Measurements from ENCODE around the gene LRRC7.
"Not testable (repeated sequence)": the region's sequence is repeated elsewhere in the genome, so short reads cannot be mapped to it uniquely, and the experiment has no call there.

The LRRC7 gene

GRCh38 chr1:70042090-70042731 lies 474.5 kb downstream of the LRRC7 start:
- no peaks in the 10 kb centered on the region for H3K36me3 ChIP-seq (ENCODE audit: control insufficient read depth, insufficient read depth, low read length)

GRCh38 chr1:70043804-70044203 lies 476.1 kb downstream of the LRRC7 start:
- Histone ChIP-seq H3K27me3 (ENCODE audit: control insufficient read depth, insufficient read depth, low read length) (no peaks in the 10 kb centered on the region), H3K4me1 (ENCODE audit: control insufficient read depth, insufficient read depth, low read length) (peaks cover 3% of the 10 kb centered on the region), H3K36me3 (ENCODE audit: control insufficient read depth, insufficient read depth, low read length) (no peaks in the 10 kb centered on the region), H3K4me3 (ENCODE audit: low read length) (no peak overlapping the region), H3K27ac (ENCODE audit: low read depth, low read length) (no peak overlapping the region), H3K9ac (ENCODE audit: low read length) (no peak overlapping the region)

More at GRCh38 chr1:70042090-70042731, 474.5 kb downstream of the LRRC7 start:
- Histone ChIP-seq H3K27me3 (ENCODE audit: control insufficient read depth, insufficient read depth, low read length) (no peaks in the 10 kb centered on the region), H3K9ac (ENCODE audit: low read length) (no peak overlapping the region), H3K4me1 (ENCODE audit: control insufficient read depth, insufficient read depth, low read length) (peaks cover 3% of the 10 kb centered on the region), H3K27ac (ENCODE audit: low read depth, low read length) (no peak overlapping the region), H3K4me3 (ENCODE audit: low read length) (no peak overlapping the region)

- no peak overlapping the region for H3K9ac ChIP-seq (ENCODE audit: low read length)
- no peak overlapping the region for H3K27ac ChIP-seq (ENCODE audit: low read depth, low read length)
- no peaks in the 10 kb centered on the region for H3K27me3 ChIP-seq (ENCODE audit: control insufficient read depth, insufficient read depth, low read length)
- no peaks in the 10 kb centered on the region for H3K36me3 ChIP-seq (ENCODE audit: control insufficient read depth, insufficient read depth, low read length)
- H3K4me1 ChIP-seq (ENCODE audit: control insufficient read depth, insufficient read depth, low read length) = peaks cover 3% of the 10 kb centered on the region
- H3K4me3 ChIP-seq (ENCODE audit: low read length) = no peak overlapping the region
Measured at GRCh38 chr1:70044832-70045231, 477.1 kb downstream of the LRRC7 start.

GRCh38 chr1:70045581-70045980 lies 477.9 kb downstream of the LRRC7 start:
- H3K4me3 ChIP-seq (ENCODE audit: low read length); H3K27me3 ChIP-seq (ENCODE audit: control insufficient read depth, insufficient read depth, low read length); H3K27ac ChIP-seq (ENCODE audit: low read depth, low read length); H3K36me3 ChIP-seq (ENCODE audit: control insufficient read depth, insufficient read depth, low read length); H3K4me1 ChIP-seq (ENCODE audit: control insufficient read depth, insufficient read depth, low read length); H3K9ac ChIP-seq (ENCODE audit: low read length): not testable (repeated sequence)

GRCh38 chr1:70048336-70049094 lies 480.8 kb downstream of the LRRC7 start:
- Histone ChIP-seq H3K36me3 (ENCODE audit: control insufficient read depth, insufficient read depth, low read length) (no peaks in the 10 kb centered on the region), H3K27ac (ENCODE audit: low read depth, low read length) (no peak overlapping the region), H3K9ac (ENCODE audit: low read length) (no peak overlapping the region), H3K4me1 (ENCODE audit: control insufficient read depth, insufficient read depth, low read length) (peaks cover 3% of the 10 kb centered on the region), H3K4me3 (ENCODE audit: low read length) (no peak overlapping the region), H3K27me3 (ENCODE audit: control insufficient read depth, insufficient read depth, low read length) (no peaks in the 10 kb centered on the region)

GRCh38 chr1:70051926-70052325 lies 484.2 kb downstream of the LRRC7 start:
- Histone ChIP-seq H3K4me3 (ENCODE audit: low read length) (no peak overlapping the region), H3K27ac (ENCODE audit: low read depth, low read length) (no peak overlapping the region), H3K36me3 (ENCODE audit: control insufficient read depth, insufficient read depth, low read length) (no peaks in the 10 kb centered on the region), H3K9ac (ENCODE audit: low read length) (no peak overlapping the region), H3K4me1 (ENCODE audit: control insufficient read depth, insufficient read depth, low read length) (no peaks in the 10 kb centered on the region), H3K27me3 (ENCODE audit: control insufficient read depth, insufficient read depth, low read length) (no peaks in the 10 kb centered on the region)

- Histone ChIP-seq H3K9ac (ENCODE audit: low read length) (no peak overlapping the region), H3K27me3 (ENCODE audit: control insufficient read depth, insufficient read depth, low read length) (no peaks in the 10 kb centered on the region), H3K36me3 (ENCODE audit: control insufficient read depth, insufficient read depth, low read length) (no peaks in the 10 kb centered on the region), H3K27ac (ENCODE audit: low read depth, low read length) (no peak overlapping the region), H3K4me3 (ENCODE audit: low read length) (no peak overlapping the region), H3K4me1 (ENCODE audit: control insufficient read depth, insufficient read depth, low read length) (no peaks in the 10 kb centered on the region)
Measured at GRCh38 chr1:70057500-70057899, 489.8 kb downstream of the LRRC7 start.

GRCh38 chr1:70061231-70061630 lies 493.5 kb downstream of the LRRC7 start:
- Histone ChIP-seq H3K27ac (ENCODE audit: low read depth, low read length) (no peak overlapping the region), H3K4me1 (ENCODE audit: control insufficient read depth, insufficient read depth, low read length) (no peaks in the 10 kb centered on the region), H3K9ac (ENCODE audit: low read length) (no peak overlapping the region), H3K27me3 (ENCODE audit: control insufficient read depth, insufficient read depth, low read length) (no peaks in the 10 kb centered on the region), H3K4me3 (ENCODE audit: low read length) (no peak overlapping the region), H3K36me3 (ENCODE audit: control insufficient read depth, insufficient read depth, low read length) (no peaks in the 10 kb centered on the region)

- Histone ChIP-seq H3K36me3 (ENCODE audit: control insufficient read depth, insufficient read depth, low read length) (no peaks in the 10 kb centered on the region), H3K27me3 (ENCODE audit: control insufficient read depth, insufficient read depth, low read length) (no peaks in the 10 kb centered on the region), H3K4me3 (ENCODE audit: low read length) (no peak overlapping the region), H3K27ac (ENCODE audit: low read depth, low read length) (no peak overlapping the region), H3K4me1 (ENCODE audit: control insufficient read depth, insufficient read depth, low read length) (no peaks in the 10 kb centered on the region), H3K9ac (ENCODE audit: low read length) (no peak overlapping the region)
Measured at GRCh38 chr1:70063861-70064260, 496.1 kb downstream of the LRRC7 start.

- Histone ChIP-seq H3K4me3 (ENCODE audit: low read length) (no peak overlapping the region), H3K9ac (ENCODE audit: low read length) (no peak overlapping the region), H3K36me3 (ENCODE audit: control insufficient read depth, insufficient read depth, low read length) (no peaks in the 10 kb centered on the region), H3K27me3 (ENCODE audit: control insufficient read depth, insufficient read depth, low read length) (no peaks in the 10 kb centered on the region), H3K4me1 (ENCODE audit: control insufficient read depth, insufficient read depth, low read length) (peaks cover 4% of the 10 kb centered on the region), H3K27ac (ENCODE audit: low read depth, low read length) (no peak overlapping the region)
Measured at GRCh38 chr1:70066711-70067110, 499.0 kb downstream of the LRRC7 start.

GRCh38 chr1:70071601-70072000 lies 503.9 kb downstream of the LRRC7 start:
- H3K27ac ChIP-seq (ENCODE audit: low read depth, low read length) = no peak overlapping the region
- H3K4me1 ChIP-seq (ENCODE audit: control insufficient read depth, insufficient read depth, low read length) = peaks cover 4% of the 10 kb centered on the region
- H3K27me3 ChIP-seq (ENCODE audit: control insufficient read depth, insufficient read depth, low read length) = no peaks in the 10 kb centered on the region
- H3K36me3 ChIP-seq (ENCODE audit: control insufficient read depth, insufficient read depth, low read length) = no peaks in the 10 kb centered on the region
- H3K9ac ChIP-seq (ENCODE audit: low read length) = no peak overlapping the region
- no peak overlapping the region for H3K4me3 ChIP-seq (ENCODE audit: low read length)

GRCh38 chr1:70072231-70072751 lies 504.6 kb downstream of the LRRC7 start:
- no peak overlapping the region for H3K27ac ChIP-seq (ENCODE audit: low read depth, low read length)
- no peaks in the 10 kb centered on the region for H3K27me3 ChIP-seq (ENCODE audit: control insufficient read depth, insufficient read depth, low read length)
- no peak overlapping the region for H3K4me3 ChIP-seq (ENCODE audit: low read length)
- H3K9ac ChIP-seq (ENCODE audit: low read length) = no peak overlapping the region
- peaks cover 4% of the 10 kb centered on the region for H3K4me1 ChIP-seq (ENCODE audit: control insufficient read depth, insufficient read depth, low read length)
- H3K36me3 ChIP-seq (ENCODE audit: control insufficient read depth, insufficient read depth, low read length) = no peaks in the 10 kb centered on the region

GRCh38 chr1:70075761-70076160 lies 508.0 kb downstream of the LRRC7 start:
- H3K27me3 ChIP-seq (ENCODE audit: control insufficient read depth, insufficient read depth, low read length) = no peaks in the 10 kb centered on the region
- peaks cover 4% of the 10 kb centered on the region for H3K4me1 ChIP-seq (ENCODE audit: control insufficient read depth, insufficient read depth, low read length)
- no peaks in the 10 kb centered on the region for H3K36me3 ChIP-seq (ENCODE audit: control insufficient read depth, insufficient read depth, low read length)
- H3K27ac ChIP-seq (ENCODE audit: low read depth, low read length) = no peak overlapping the region
- no peak overlapping the region for H3K9ac ChIP-seq (ENCODE audit: low read length)
- H3K4me3 ChIP-seq (ENCODE audit: low read length) = no peak overlapping the region
